Activated CD4-positive, alpha-beta T cell treated with anti-CD3 and anti-CD28 coated beads, Interleukin-2, amount 50 U/mL, for 4 hours (primary cell): ENCODE measurements around the gene VGF.
"Not testable (repeated sequence)": the region's sequence is repeated elsewhere in the genome, so short reads cannot be mapped to it uniquely, and the experiment has no call there.

Experiments
- DNase-seq, 2 experiments: peaks; one replicate each; pipeline ENCODE4 v3.0.0-alpha.2; 2020

Gene VGF

GRCh38 chr7:101165075-101165957 is at the start of gene VGF:
Gene VGF, minus strand, starts transcription at chr7:101165569. Its CDS starts 726 bp downstream, at chr7:101164843.
- DNase-seq = peak; percentile 89 to 90

GRCh38 chr7:101212014-101212413 is 46.6 kb upstream of the VGF start:
- DNase-seq = no peak

GRCh38 chr7:101211501-101211900 is 46.1 kb upstream of the VGF start:
- no peak for DNase-seq

GRCh38 chr7:101210143-101210542 is 44.8 kb upstream of the VGF start:
- no peak for DNase-seq

- DNase-seq = no peak
Measured at GRCh38 chr7:101208794-101209193, 43.4 kb upstream of the VGF start.

- DNase-seq = no peak
Measured at GRCh38 chr7:101207459-101207858, 42.1 kb upstream of the VGF start.

GRCh38 chr7:101206665-101207042 is 41.3 kb upstream of the VGF start:
- DNase-seq = no peak

- no peak for DNase-seq
Measured at GRCh38 chr7:101205901-101206664, 40.7 kb upstream of the VGF start.

- peak; percentile 29 to 34 for DNase-seq
Measured at GRCh38 chr7:101203740-101204738, 38.7 kb upstream of the VGF start.

- DNase-seq = no peak
Measured at GRCh38 chr7:101202603-101202918, 37.2 kb upstream of the VGF start.

GRCh38 chr7:101201695-101202602 is 36.6 kb upstream of the VGF start:
- DNase-seq = no peak

- no peak for DNase-seq
Measured at GRCh38 chr7:101200862-101201599, 35.7 kb upstream of the VGF start, which contains the start of gene MOGAT3. Gene MOGAT3, minus strand, starts transcription at chr7:101201036. Its CDS starts 182 bp downstream, at chr7:101200854.

- DNase-seq = no peak
Measured at GRCh38 chr7:101200504-101200861, 35.1 kb upstream of the VGF start.

- DNase-seq = not testable (repeated sequence)
Measured at GRCh38 chr7:101199522-101199921, 34.2 kb upstream of the VGF start.

GRCh38 chr7:101198476-101198875 is 33.1 kb upstream of the VGF start:
- DNase-seq = no peak

- DNase-seq = no peak
Measured at GRCh38 chr7:101197991-101198390, 32.6 kb upstream of the VGF start.

GRCh38 chr7:101195884-101196283 is 30.5 kb upstream of the VGF start:
- no peak for DNase-seq

GRCh38 chr7:101189109-101189508 is 23.7 kb upstream of the VGF start:
- no peak for DNase-seq

GRCh38 chr7:101186844-101187428 is 21.6 kb upstream of the VGF start:
- no peak for DNase-seq

GRCh38 chr7:101186194-101186593 is 20.8 kb upstream of the VGF start:
- DNase-seq = no peak
